ENCODE measurements around the gene RAB8B.

The RAB8B gene

DNA sequence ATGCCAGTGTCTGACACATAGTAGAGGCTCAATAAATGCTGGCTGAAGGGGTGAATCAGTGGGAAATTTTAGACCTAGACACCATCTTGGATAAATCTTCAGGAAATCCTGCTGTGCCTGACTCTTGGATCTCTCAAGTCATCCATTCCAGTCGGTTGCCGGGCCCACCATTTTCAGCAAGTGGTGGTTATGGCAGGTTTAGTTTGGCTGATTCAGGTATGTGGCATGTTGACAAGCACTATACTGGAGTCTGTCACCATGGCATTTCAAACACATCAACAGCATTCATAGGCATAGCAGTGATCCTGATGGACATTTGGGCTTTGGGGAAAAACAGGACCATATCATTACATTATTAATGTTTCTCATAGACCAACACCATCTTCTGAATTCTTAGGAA lies 62.3 kb downstream of the RAB8B start:
- no peaks in the 10 kb centered on the region for H3K27me3 ChIP-seq (replicated peaks; ENCODE audit: insufficient read depth, low read length)
- no peak overlapping the region for H2AFZ ChIP-seq (ENCODE audit: low read length)
- H3F3A ChIP-seq (ENCODE audit: insufficient read depth, low read length) = no peaks in the 10 kb centered on the region
- H3K79me2 ChIP-seq (ENCODE audit: low read length) = no peaks in the 10 kb centered on the region
- no peak overlapping the region for H3K9ac ChIP-seq (ENCODE audit: low read length)
- H3K27ac ChIP-seq (ENCODE audit: low read length) = no peak overlapping the region
- no peak for TF ChIP-seq EZH2phosphoT487 (IDR thresholded peaks at IDR 0.05; ENCODE audit: low read length)
- TF ChIP-seq, protein P1, sequence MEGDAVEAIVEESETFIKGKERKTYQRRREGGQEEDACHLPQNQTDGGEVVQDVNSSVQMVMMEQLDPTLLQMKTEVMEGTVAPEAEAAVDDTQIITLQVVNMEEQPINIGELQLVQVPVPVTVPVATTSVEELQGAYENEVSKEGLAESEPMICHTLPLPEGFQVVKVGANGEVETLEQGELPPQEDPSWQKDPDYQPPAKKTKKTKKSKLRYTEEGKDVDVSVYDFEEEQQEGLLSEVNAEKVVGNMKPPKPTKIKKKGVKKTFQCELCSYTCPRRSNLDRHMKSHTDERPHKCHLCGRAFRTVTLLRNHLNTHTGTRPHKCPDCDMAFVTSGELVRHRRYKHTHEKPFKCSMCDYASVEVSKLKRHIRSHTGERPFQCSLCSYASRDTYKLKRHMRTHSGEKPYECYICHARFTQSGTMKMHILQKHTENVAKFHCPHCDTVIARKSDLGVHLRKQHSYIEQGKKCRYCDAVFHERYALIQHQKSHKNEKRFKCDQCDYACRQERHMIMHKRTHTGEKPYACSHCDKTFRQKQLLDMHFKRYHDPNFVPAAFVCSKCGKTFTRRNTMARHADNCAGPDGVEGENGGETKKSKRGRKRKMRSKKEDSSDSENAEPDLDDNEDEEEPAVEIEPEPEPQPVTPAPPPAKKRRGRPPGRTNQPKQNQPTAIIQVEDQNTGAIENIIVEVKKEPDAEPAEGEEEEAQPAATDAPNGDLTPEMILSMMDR (IDR thresholded peaks at IDR 0.05; ENCODE audit: low read length) = no peak
- no peak for TF ChIP-seq EZH2 (optimal IDR thresholded peaks at IDR 0.05; ENCODE audit: low read depth, low read length)
- no peaks in the 10 kb centered on the region for H3K9me3 ChIP-seq (replicated peaks; ENCODE audit: insufficient read depth, low read length)
- DNase-seq = no peak
- H3K4me1 ChIP-seq (ENCODE audit: low read length) = no peaks in the 10 kb centered on the region
- H3K9me2 ChIP-seq (replicated peaks; ENCODE audit: insufficient read depth, low read length) = no peaks in the 10 kb centered on the region
- H3K4me3 ChIP-seq (ENCODE audit: low read length) = no peak overlapping the region
- H4K20me1 ChIP-seq (ENCODE audit: insufficient read depth, low read length) = no peaks in the 10 kb centered on the region
- no peak overlapping the region for H3K4me2 ChIP-seq (ENCODE audit: low read depth, low read length)
- H3K36me3 ChIP-seq (replicated peaks; ENCODE audit: insufficient read depth, low read length) = no peaks in the 10 kb centered on the region

DNA sequence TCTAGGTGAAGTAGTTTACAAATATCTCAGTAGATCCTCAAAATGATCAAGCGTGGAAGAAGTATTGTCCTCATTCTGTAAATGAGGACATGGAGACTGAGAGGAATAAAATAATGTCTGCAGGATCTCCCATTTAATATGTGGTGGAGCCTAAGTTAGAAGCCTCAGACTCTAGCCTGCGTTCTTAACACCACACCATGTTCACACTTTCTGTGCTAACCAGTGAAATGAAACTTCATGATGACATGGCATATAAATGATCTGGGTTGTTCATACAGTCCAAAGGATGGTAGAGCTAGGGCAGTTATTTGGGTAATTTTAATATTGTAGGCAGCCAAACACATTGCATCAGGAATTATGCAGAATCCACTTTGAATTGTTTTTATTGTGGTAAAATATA lies 62.9 kb downstream of the RAB8B start:
- no peak overlapping the region for H3K27ac ChIP-seq (ENCODE audit: low read length)
- no peak for DNase-seq
- no peak overlapping the region for H2AFZ ChIP-seq (ENCODE audit: low read length)
- H3K4me2 ChIP-seq (ENCODE audit: low read depth, low read length) = no peak overlapping the region
- H4K20me1 ChIP-seq (ENCODE audit: insufficient read depth, low read length) = no peaks in the 10 kb centered on the region
- no peaks in the 10 kb centered on the region for H3K79me2 ChIP-seq (ENCODE audit: low read length)
- H3K4me1 ChIP-seq (ENCODE audit: low read length) = no peaks in the 10 kb centered on the region
- no peaks in the 10 kb centered on the region for H3K27me3 ChIP-seq (replicated peaks; ENCODE audit: insufficient read depth, low read length)
- TF ChIP-seq, protein P1 (IDR thresholded peaks at IDR 0.05; ENCODE audit: low read length) = no peak
- no peak for TF ChIP-seq EZH2 (optimal IDR thresholded peaks at IDR 0.05; ENCODE audit: low read depth, low read length)
- TF ChIP-seq EZH2phosphoT487 (IDR thresholded peaks at IDR 0.05; ENCODE audit: low read length) = no peak
- no peaks in the 10 kb centered on the region for H3K36me3 ChIP-seq (replicated peaks; ENCODE audit: insufficient read depth, low read length)
- H3K9ac ChIP-seq (ENCODE audit: low read length) = no peak overlapping the region
- no peak overlapping the region for H3K4me3 ChIP-seq (ENCODE audit: low read length)
- H3F3A ChIP-seq (ENCODE audit: insufficient read depth, low read length) = no peaks in the 10 kb centered on the region
- H3K9me2 ChIP-seq (replicated peaks; ENCODE audit: insufficient read depth, low read length) = no peaks in the 10 kb centered on the region
- no peaks in the 10 kb centered on the region for H3K9me3 ChIP-seq (replicated peaks; ENCODE audit: insufficient read depth, low read length)

DNA sequence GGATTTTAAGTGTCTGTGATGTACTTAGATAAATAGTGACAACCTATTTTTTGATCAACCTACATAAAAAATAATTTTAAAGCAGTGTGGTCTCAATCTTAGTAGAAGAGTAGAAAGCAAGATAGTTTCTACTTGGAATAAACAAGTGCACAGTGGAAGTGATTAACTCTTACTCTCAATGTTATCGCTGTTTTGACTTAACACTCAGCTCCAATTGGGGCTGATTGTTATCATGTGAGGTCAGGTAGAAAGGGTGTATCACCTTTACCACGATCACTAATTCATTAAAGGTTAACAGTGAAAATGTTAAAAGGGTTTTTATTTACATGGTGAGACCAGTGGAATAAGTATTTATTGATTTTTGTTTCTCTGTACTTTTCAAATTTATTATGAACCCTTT lies 65.6 kb downstream of the RAB8B start:
- Histone ChIP-seq H3K4me1 (ENCODE audit: low read length) (no peaks in the 10 kb centered on the region), H3K27ac (ENCODE audit: low read length) (no peak overlapping the region), H3K4me3 (ENCODE audit: low read length) (no peak overlapping the region), H4K20me1 (ENCODE audit: insufficient read depth, low read length) (no peaks in the 10 kb centered on the region), H3K4me2 (ENCODE audit: low read depth, low read length) (no peak overlapping the region), H3K9me2 (replicated peaks; ENCODE audit: insufficient read depth, low read length) (no peaks in the 10 kb centered on the region), H3K9me3 (replicated peaks; ENCODE audit: insufficient read depth, low read length) (no peaks in the 10 kb centered on the region), H3K27me3 (replicated peaks; ENCODE audit: insufficient read depth, low read length) (no peaks in the 10 kb centered on the region), H3K36me3 (replicated peaks; ENCODE audit: insufficient read depth, low read length) (no peaks in the 10 kb centered on the region), H2AFZ (ENCODE audit: low read length) (no peak overlapping the region), H3K79me2 (ENCODE audit: low read length) (no peaks in the 10 kb centered on the region), H3K9ac (ENCODE audit: low read length) (no peak overlapping the region), H3F3A (ENCODE audit: insufficient read depth, low read length) (no peaks in the 10 kb centered on the region)
- DNase-seq = no peak
- TF ChIP-seq, protein P1 (IDR thresholded peaks at IDR 0.05; ENCODE audit: low read length) = no peak
- TF ChIP-seq EZH2phosphoT487 (IDR thresholded peaks at IDR 0.05; ENCODE audit: low read length) = no peak
- TF ChIP-seq EZH2 (optimal IDR thresholded peaks at IDR 0.05; ENCODE audit: low read depth, low read length) = no peak

All from MM.1S (cell line).